ENCODE data around the gene ANKRD33B.

Gene ANKRD33B

DNA sequence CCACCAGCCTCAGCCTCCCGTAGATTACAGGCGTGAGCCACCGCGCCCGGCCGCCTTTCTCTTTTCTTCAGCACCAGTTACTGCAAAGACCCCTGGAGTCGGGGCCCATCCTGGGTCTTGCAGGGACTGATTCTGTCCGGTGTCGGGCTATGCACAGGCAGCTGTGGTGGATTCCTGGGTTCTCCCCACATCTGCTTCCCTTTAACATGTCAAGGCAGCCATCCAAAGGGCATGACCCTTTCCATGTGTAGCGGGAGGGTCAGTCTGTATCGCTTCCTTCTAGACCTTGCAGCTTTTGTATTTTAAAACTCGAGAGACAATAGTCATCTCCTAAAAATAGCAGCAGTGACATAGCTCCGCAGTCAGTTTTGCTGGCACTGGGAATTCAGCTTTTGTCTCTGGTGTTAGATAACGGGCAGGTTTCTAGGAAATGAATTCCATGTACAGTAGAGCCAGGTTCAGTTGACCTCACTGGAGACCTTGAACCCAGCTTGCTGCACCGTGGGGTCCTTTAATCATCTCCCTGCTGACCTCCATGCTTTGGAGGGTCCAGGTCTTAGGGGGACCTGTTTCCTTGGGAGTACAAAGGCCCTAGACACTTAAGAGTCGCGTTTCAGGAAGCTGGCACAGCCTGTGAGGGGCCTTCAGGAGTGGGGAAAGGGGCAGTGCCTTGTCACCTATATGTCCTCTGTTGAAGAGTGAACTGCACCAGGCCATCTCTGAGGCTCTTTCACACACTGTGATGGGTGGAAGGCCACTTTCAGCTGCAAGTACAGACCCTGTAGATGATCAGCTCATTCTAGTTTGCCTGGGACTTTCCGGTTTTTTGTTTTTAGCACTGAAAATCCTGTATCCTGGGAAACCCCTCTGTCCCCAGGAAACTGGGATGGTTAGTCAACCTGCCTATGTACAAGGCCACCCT is 13.8 kb downstream of the ANKRD33B start:
- no peaks in the 10 kb centered on the region for H3K27me3 ChIP-seq
- H3K27ac ChIP-seq: peak overlapping the region in 5 of 11 experiments; percentile 9 to 55 (median 36); a peak in 7 of 22 replicates
- no peak for TF ChIP-seq Cebpa-rat (IDR thresholded peaks at IDR 0.05)
- H3K9ac ChIP-seq: no peak overlapping the region
- peaks cover 0 to 33% (median 18%) of the 10 kb centered on the region in 11 experiments; a peak in 14 of 22 replicates for H3K36me3 ChIP-seq
- H3K4me3 ChIP-seq: no peak overlapping the region
- H3K4me1 ChIP-seq: peaks cover 40 to 85% (median 74%) of the 10 kb centered on the region in 10 experiments
- peaks cover 0 to 90% (median 33%) of the 10 kb centered on the region in 11 experiments; a peak in 16 of 22 replicates for H4K20me1 ChIP-seq
- H3K4me2 ChIP-seq: peak overlapping the region; percentile 27 to 79 (median 63)
- peaks cover 0 to 19% (median 7%) of the 10 kb centered on the region in 11 experiments; a peak in 10 of 22 replicates for H3K9me3 ChIP-seq (replicated peaks in 1 of 11)

DNA sequence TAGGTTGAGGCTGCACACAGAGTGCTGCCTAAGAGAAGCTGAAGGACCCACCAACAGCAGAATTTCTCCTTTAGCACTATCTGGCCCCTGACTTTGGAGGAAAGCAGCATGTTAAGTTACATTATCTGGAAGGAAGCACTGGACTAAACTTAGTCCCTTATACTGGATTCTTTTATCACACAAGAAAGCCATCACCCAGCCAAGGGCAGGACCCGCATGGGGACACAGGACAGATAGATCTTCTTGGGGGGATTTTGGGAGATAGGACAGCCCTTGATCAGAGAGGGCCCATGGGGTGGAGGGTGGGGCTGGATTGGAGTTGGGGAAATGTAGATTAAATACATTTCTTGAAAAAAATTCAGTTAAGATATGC is 14.4 kb downstream of the ANKRD33B start:
- H3K4me2 ChIP-seq: peak overlapping the region; percentile 27 to 79 (median 63)
- peaks cover 0 to 33% (median 13%) of the 10 kb centered on the region in 11 experiments; a peak in 11 of 22 replicates for H3K36me3 ChIP-seq
- H3K9me3 ChIP-seq (replicated peaks in 1 of 11): peaks cover 0 to 17% (median 7%) of the 10 kb centered on the region in 11 experiments; a peak in 10 of 22 replicates
- TF ChIP-seq Cebpa-rat (IDR thresholded peaks at IDR 0.05): no peak
- H3K27me3 ChIP-seq: no peaks in the 10 kb centered on the region
- H3K27ac ChIP-seq: peak overlapping the region in 4 of 11 experiments; percentile 9 to 55 (median 45); a peak in 6 of 22 replicates
- peaks cover 36 to 87% (median 79%) of the 10 kb centered on the region in 10 experiments for H3K4me1 ChIP-seq
- H3K9ac ChIP-seq: no peak overlapping the region
- peaks cover 0 to 90% (median 38%) of the 10 kb centered on the region in 11 experiments; a peak in 16 of 22 replicates for H4K20me1 ChIP-seq
- no peak overlapping the region for H3K4me3 ChIP-seq

DNA sequence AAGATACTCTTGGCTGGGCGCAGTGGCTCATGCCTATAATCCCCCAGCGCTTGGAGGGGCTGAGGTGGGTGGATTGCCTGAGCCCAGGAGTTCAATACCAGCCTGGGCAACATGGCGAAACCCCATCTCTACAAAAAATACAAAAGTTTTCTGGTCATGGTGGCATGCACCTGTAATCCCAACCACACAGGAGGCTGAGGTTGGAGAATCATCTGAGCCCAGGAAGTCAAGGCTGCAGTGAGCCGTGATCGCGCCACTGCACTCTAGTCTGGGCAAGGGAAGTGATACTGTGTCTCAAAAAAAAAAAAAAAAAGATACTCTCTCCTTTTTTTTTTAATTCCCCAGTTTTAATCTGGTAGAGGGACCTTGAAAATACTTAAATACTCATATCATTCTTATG is 15.0 kb downstream of the ANKRD33B start:
- H3K36me3 ChIP-seq: peaks cover 0 to 29% (median 9%) of the 10 kb centered on the region in 11 experiments; a peak in 11 of 22 replicates
- H3K4me2 ChIP-seq: peak overlapping the region; percentile 25 to 79 (median 63)
- no peak for TF ChIP-seq Cebpa-rat (IDR thresholded peaks at IDR 0.05)

DNA sequence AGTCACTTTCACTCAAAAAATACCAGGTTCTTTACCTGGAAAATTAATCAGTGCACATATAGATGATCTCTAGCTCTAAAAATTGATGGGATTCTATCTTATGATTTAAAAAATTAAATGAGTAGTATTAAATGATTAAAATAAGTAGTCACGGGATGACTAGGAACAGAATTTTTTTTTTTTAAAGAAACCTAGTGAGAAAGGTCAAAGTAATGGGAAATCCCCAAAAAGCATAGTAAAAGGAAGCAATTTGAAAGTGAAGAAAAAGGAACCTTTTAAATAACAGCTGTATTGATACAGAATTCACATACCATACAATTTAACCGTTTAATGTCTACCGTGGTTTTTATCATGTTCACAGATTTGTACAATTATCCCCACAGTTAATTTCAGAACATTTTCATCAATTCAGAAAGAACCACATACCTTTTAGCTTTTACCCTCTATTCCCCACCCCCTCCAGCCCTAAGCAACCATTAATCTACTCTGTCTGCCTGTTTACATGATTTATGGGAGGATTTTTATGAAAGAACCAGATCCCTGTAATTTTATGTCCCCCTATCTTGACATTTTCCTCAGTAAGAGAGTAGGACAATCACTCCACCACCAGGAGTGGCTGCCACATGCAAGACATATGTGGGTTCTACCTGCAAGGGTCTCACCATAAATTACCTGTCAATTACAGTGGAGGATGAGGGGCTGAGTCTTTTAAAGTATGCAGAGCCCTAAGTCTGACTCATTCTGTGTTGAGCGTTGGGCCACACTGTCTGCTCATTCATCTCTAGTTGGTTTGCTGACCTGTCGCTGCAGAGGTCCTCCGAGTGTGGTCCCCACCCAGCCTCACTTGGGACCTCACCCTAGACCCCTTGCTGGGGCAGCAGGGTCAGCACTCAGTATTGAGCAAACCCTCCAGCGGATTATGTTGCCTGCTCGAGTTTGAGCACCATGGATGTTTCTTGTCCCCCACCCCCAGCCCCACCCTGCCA is 16.0 kb downstream of the ANKRD33B start:
- peak overlapping the region; percentile 1 to 79 (median 50); a peak in 15 of 22 replicates for H3K4me2 ChIP-seq
- no peaks in the 10 kb centered on the region for H3K27me3 ChIP-seq
- peaks cover 0 to 98% (median 52%) of the 10 kb centered on the region in 11 experiments; a peak in 16 of 22 replicates for H4K20me1 ChIP-seq
- no peak overlapping the region for H3K4me3 ChIP-seq
- H3K27ac ChIP-seq: no peak overlapping the region
- H3K9ac ChIP-seq: no peak overlapping the region
- TF ChIP-seq Cebpa-rat (IDR thresholded peaks at IDR 0.05): no peak
- H3K4me1 ChIP-seq: peaks cover 34 to 97% (median 90%) of the 10 kb centered on the region in 10 experiments
- peaks cover 0 to 30% (median 7%) of the 10 kb centered on the region in 11 experiments; a peak in 8 of 22 replicates for H3K36me3 ChIP-seq
- peaks cover 0 to 16% (median 4%) of the 10 kb centered on the region in 11 experiments; a peak in 8 of 22 replicates for H3K9me3 ChIP-seq (replicated peaks in 1 of 11)

More for the DNA sequence above, 15.0 kb downstream of the ANKRD33B start:
- peaks cover 0 to 16% (median 4%) of the 10 kb centered on the region in 11 experiments; a peak in 9 of 22 replicates for H3K9me3 ChIP-seq (replicated peaks in 1 of 11)
- 0 out of 22 replicates have a peak overlapping the region, but pooled peaks of 1 of the 11 experiments have one; percentile 18 for H3K27ac ChIP-seq
- peaks cover 30 to 88% (median 81%) of the 10 kb centered on the region in 10 experiments for H3K4me1 ChIP-seq
- no peak overlapping the region for H3K4me3 ChIP-seq
- H3K27me3 ChIP-seq: no peaks in the 10 kb centered on the region
- no peak overlapping the region for H3K9ac ChIP-seq
- peaks cover 0 to 91% (median 43%) of the 10 kb centered on the region in 11 experiments; a peak in 16 of 22 replicates for H4K20me1 ChIP-seq

DNA sequence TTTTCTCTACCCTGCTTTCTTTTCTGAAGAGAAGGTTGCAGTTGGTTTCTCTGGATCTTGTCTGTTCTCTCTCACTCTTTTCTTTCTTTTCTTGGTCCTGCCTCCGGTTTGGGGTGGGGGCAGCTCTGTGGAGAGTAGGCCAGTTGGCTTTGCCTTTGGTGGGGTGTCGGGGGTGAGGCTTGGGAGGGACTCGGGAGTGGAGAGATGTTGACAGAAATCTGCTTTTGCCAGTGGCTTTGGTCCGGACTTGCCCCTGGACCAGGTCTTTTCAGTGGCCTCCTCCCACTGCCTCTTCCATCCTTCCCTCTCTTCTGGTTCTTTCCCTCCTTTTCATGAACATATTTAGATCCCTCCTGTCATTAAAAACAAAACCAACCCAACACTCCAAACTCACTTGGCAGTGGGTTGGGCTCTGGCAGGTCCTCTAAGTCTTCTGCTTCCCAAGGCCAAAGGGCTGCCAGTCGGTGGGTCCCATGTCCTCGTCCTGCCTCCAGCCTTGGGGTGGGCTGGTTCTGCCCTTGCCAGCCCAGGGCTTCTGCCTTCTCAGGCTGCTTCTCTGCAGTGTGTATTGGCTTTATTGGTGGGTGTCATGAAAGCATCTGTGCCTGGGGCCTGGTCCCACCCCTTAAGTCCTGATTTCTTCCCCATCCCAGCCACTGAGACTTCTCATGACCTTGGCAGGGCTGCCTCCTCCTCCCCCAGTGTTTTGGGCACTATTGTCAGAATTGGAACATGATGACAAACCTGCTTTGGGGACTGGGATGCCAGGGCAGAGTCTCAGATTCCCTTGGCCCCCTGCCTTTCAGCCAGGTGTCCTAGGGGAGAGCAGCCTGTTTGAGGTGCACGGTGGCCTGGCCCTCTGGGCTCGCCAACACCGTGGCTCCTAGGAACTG is 16.9 kb downstream of the ANKRD33B start:
- H4K20me1 ChIP-seq: peaks cover 0 to 100% (median 61%) of the 10 kb centered on the region in 11 experiments; a peak in 16 of 22 replicates
- no peak for TF ChIP-seq Cebpa-rat (IDR thresholded peaks at IDR 0.05)
- peak overlapping the region in 8 of 11 experiments; percentile 24 to 80 (median 64); a peak in 16 of 22 replicates for H3K4me2 ChIP-seq
- H3K4me3 ChIP-seq: no peak overlapping the region
- H3K36me3 ChIP-seq: peaks cover 0 to 31% (median 11%) of the 10 kb centered on the region in 11 experiments; a peak in 9 of 22 replicates
- no peak overlapping the region; a peak in 1 of 22 replicates for H3K27ac ChIP-seq
- peaks cover 0 to 10% (median 2%) of the 10 kb centered on the region in 11 experiments; a peak in 7 of 22 replicates for H3K9me3 ChIP-seq (replicated peaks in 1 of 11)
- H3K9ac ChIP-seq: no peak overlapping the region
- H3K4me1 ChIP-seq: peaks cover 37 to 100% (median 97%) of the 10 kb centered on the region in 10 experiments
- H3K27me3 ChIP-seq: no peaks in the 10 kb centered on the region

DNA sequence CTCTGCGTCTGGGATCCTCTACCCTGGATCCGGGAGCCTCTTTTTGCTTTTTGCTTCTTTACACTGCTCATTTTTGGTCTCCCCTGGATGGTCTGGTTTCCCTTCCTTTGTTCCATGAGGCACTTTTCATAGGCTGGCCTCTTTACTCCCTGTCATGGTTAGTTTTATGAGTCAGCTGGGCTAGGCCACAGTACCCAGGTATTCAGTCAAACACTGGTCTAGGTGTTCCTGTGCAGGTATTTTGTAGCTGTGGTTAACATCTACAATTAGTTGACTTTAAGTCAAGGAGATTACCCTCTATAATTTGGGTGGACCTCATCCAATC is 17.5 kb downstream of the ANKRD33B start:
- Histone ChIP-seq H3K4me3 (no peak overlapping the region), H3K4me1 (peaks cover 37 to 99% (median 96%) of the 10 kb centered on the region in 10 experiments), H3K9ac (no peak overlapping the region), H3K9me3 (replicated peaks in 1 of 11) (peaks cover 0 to 5% (median 0%) of the 10 kb centered on the region in 11 experiments; a peak in 5 of 22 replicates), H3K27ac (no peak overlapping the region), H3K27me3 (no peaks in the 10 kb centered on the region), H4K20me1 (peaks cover 0 to 100% (median 66%) of the 10 kb centered on the region in 11 experiments; a peak in 16 of 22 replicates), H3K4me2 (peak overlapping the region in 9 of 11 experiments; percentile 20 to 80 (median 63); a peak in 16 of 22 replicates), H3K36me3 (peaks cover 0 to 33% (median 15%) of the 10 kb centered on the region in 11 experiments; a peak in 9 of 22 replicates)
- TF ChIP-seq Cebpa-rat (IDR thresholded peaks at IDR 0.05): no peak

DNA sequence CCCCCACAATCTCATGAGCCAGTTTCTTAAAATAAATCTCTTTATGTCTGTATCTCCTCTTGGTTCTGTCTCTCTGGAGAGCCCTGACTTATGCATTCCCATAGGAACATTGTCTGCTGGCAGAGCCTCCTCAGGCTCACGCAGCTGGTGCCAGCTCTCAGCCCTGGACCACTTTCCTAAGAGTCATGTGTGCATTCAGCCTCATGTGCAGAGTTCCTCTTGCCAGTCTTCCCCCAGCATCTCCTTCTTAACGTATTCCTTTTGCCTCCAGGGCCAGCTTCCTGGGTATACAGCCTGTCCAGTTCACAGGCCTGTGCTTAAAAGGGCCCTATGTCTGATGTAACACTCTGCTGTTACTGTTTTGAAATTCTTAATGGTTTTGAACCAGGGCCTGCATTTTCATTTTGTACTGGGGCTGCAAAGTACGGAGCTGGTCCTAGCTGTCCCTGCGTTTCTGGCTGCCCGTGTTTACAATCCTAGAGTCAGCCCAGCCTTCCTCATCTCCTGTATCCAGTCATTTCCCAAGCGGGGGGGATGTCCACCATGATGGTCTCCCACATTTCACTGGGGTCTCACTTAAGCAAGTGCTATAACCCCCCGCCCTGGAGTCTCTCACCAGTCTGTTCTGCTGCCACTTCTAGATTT is 18.1 kb downstream of the ANKRD33B start:
- H3K36me3 ChIP-seq: peaks cover 0 to 33% (median 15%) of the 10 kb centered on the region in 11 experiments; a peak in 9 of 22 replicates
- H3K4me1 ChIP-seq: peaks cover 37 to 99% (median 90%) of the 10 kb centered on the region in 10 experiments
- H3K9ac ChIP-seq: no peak overlapping the region
- H3K4me2 ChIP-seq: peak overlapping the region in 9 of 11 experiments; percentile 20 to 80 (median 63); a peak in 16 of 22 replicates
- H3K4me3 ChIP-seq: no peak overlapping the region
- no peaks in the 10 kb centered on the region for H3K27me3 ChIP-seq
- H3K9me3 ChIP-seq (replicated peaks in 1 of 11): no peaks in the 10 kb centered on the region
- no peak overlapping the region for H3K27ac ChIP-seq
- H4K20me1 ChIP-seq: peaks cover 0 to 100% (median 66%) of the 10 kb centered on the region in 11 experiments; a peak in 16 of 22 replicates
- no peak for TF ChIP-seq Cebpa-rat (IDR thresholded peaks at IDR 0.05)
